KBM-7 (cell line): Measurements from ENCODE around the gene USP48.
"Not testable (repeated sequence)": the region's sequence is repeated elsewhere in the genome, so short reads cannot be mapped to it uniquely, and the experiment has no call there.

Source experiments
- DNase-seq: peaks from one replicate; pipeline ENCODE4 v3.0.0-alpha.2; 2015
- in situ Hi-C: fragments of 300-500 bp; cut with MboI; formaldehyde crosslinking; loops from 2 replicates; pipeline ENCODE4 v1.14.3; 2020; ENCODE audit warnings: low sequenced_read_pairs, low pct_unique_long_range_greater_than_20kb, mixed read lengths

Gene USP48

GRCh38 chr1:21673853-21674252 is 109.1 kb downstream of the USP48 start:
- in situ Hi-C loops, DNase-seq: not testable (repeated sequence)

- in situ Hi-C loops, result no loop called here
- peak; percentile 81 for DNase-seq
Measured at GRCh38 chr1:21673277-21673780, 109.6 kb downstream of the USP48 start.

- DNase-seq, result no peak
- in situ Hi-C loops, result no loop called here
Measured at GRCh38 chr1:21672478-21673276, 110.3 kb downstream of the USP48 start.

- in situ Hi-C loops, result no loop called here
- no peak for DNase-seq
Measured at GRCh38 chr1:21671915-21672314, 111.0 kb downstream of the USP48 start.

- in situ Hi-C loops, result no loop called here
- no peak for DNase-seq
Measured at GRCh38 chr1:21670956-21671902, 111.7 kb downstream of the USP48 start.

GRCh38 chr1:21670059-21670881 is 112.7 kb downstream of the USP48 start:
- DNase-seq, result no peak
- in situ Hi-C loops, result no loop called here

GRCh38 chr1:21669258-21670058 is 113.5 kb downstream of the USP48 start, which contains the start of gene RAP1GAP:
Gene RAP1GAP, minus strand, starts transcription at chr1:21669357. Its CDS starts 49,325 bp downstream, at chr1:21620032.
- in situ Hi-C loops, result no loop called here

GRCh38 chr1:21668951-21669257 is 114.0 kb downstream of the USP48 start:
- in situ Hi-C loops, result no loop called here
- no peak for DNase-seq

More at GRCh38 chr1:21669258-21670058, 113.5 kb downstream of the USP48 start, which contains the start of gene RAP1GAP:
- peak; percentile 39 for DNase-seq

GRCh38 chr1:21668232-21668950 is 114.6 kb downstream of the USP48 start:
- in situ Hi-C loops, result no loop called here
- DNase-seq, result no peak

GRCh38 chr1:21667348-21668231 is 115.4 kb downstream of the USP48 start:
- DNase-seq, result no peak
- in situ Hi-C loops, result no loop called here

- no peak for DNase-seq
- in situ Hi-C loops, result no loop called here
Measured at GRCh38 chr1:21666576-21667320, 116.2 kb downstream of the USP48 start.

GRCh38 chr1:21665711-21666575 is 117.0 kb downstream of the USP48 start:
- DNase-seq, result no peak
- in situ Hi-C loops, result no loop called here

GRCh38 chr1:21664806-21665588 is 118.0 kb downstream of the USP48 start:
- in situ Hi-C loops, result no loop called here
- DNase-seq, result no peak

GRCh38 chr1:21663951-21664805 is 118.8 kb downstream of the USP48 start:
- DNase-seq, result peak; percentile 47
- in situ Hi-C loops, result no loop called here
